22Rv1 (cell line): ENCODE data around the gene ABL1.

Experiments used
- H3K27ac ChIP-seq: fragments of 450-650 bp; 2 replicates; pipeline ENCODE4 v1.5.1; 2017
- ZFX ChIP-seq: fragments of 450-650 bp; IDR thresholded peaks from 2 replicates; pipeline ENCODE4 v1.6.1; 2017; ENCODE audit warnings: antibody characterized with exemption, borderline replicate concordance
- TF ChIP-seq, protein P1 (sequence below): fragments of 450-650 bp; IDR thresholded peaks from 2 replicates; pipeline ENCODE4 v1.5.1; 2017; ENCODE audit warnings: mild to moderate bottlenecking

Gene ABL1

DNA sequence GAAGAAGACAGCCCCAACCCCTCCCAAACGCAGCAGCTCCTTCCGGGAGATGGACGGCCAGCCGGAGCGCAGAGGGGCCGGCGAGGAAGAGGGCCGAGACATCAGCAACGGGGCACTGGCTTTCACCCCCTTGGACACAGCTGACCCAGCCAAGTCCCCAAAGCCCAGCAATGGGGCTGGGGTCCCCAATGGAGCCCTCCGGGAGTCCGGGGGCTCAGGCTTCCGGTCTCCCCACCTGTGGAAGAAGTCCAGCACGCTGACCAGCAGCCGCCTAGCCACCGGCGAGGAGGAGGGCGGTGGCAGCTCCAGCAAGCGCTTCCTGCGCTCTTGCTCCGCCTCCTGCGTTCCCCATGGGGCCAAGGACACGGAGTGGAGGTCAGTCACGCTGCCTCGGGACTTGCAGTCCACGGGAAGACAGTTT lies 49.1 kb downstream of the ABL1 start:
- TF ChIP-seq, protein P1, sequence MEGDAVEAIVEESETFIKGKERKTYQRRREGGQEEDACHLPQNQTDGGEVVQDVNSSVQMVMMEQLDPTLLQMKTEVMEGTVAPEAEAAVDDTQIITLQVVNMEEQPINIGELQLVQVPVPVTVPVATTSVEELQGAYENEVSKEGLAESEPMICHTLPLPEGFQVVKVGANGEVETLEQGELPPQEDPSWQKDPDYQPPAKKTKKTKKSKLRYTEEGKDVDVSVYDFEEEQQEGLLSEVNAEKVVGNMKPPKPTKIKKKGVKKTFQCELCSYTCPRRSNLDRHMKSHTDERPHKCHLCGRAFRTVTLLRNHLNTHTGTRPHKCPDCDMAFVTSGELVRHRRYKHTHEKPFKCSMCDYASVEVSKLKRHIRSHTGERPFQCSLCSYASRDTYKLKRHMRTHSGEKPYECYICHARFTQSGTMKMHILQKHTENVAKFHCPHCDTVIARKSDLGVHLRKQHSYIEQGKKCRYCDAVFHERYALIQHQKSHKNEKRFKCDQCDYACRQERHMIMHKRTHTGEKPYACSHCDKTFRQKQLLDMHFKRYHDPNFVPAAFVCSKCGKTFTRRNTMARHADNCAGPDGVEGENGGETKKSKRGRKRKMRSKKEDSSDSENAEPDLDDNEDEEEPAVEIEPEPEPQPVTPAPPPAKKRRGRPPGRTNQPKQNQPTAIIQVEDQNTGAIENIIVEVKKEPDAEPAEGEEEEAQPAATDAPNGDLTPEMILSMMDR = no peak
- TF ChIP-seq ZFX = no peak

DNA sequence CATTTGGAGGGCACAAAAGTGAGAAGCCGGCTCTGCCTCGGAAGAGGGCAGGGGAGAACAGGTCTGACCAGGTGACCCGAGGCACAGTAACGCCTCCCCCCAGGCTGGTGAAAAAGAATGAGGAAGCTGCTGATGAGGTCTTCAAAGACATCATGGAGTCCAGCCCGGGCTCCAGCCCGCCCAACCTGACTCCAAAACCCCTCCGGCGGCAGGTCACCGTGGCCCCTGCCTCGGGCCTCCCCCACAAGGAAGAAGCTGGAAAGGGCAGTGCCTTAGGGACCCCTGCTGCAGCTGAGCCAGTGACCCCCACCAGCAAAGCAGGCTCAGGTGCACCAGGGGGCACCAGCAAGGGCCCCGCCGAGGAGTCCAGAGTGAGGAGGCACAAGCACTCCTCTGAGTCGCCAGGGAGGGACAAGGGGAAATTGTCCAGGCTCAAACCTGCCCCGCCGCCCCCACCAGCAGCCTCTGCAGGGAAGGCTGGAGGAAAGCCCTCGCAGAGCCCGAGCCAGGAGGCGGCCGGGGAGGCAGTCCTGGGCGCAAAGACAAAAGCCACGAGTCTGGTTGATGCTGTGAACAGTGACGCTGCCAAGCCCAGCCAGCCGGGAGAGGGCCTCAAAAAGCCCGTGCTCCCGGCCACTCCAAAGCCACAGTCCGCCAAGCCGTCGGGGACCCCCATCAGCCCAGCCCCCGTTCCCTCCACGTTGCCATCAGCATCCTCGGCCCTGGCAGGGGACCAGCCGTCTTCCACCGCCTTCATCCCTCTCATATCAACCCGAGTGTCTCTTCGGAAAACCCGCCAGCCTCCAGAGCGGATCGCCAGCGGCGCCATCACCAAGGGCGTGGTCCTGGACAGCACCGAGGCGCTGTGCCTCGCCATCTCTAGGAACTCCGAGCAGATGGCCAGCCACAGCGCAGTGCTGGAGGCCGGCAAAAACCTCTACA lies 49.8 kb downstream of the ABL1 start:
- no peak for TF ChIP-seq ZFX
- TF ChIP-seq, protein P1 = no peak
- H3K27ac ChIP-seq = no peak overlapping the region

More for the DNA sequence above, 49.1 kb downstream of the ABL1 start:
- no peak overlapping the region for H3K27ac ChIP-seq

DNA sequence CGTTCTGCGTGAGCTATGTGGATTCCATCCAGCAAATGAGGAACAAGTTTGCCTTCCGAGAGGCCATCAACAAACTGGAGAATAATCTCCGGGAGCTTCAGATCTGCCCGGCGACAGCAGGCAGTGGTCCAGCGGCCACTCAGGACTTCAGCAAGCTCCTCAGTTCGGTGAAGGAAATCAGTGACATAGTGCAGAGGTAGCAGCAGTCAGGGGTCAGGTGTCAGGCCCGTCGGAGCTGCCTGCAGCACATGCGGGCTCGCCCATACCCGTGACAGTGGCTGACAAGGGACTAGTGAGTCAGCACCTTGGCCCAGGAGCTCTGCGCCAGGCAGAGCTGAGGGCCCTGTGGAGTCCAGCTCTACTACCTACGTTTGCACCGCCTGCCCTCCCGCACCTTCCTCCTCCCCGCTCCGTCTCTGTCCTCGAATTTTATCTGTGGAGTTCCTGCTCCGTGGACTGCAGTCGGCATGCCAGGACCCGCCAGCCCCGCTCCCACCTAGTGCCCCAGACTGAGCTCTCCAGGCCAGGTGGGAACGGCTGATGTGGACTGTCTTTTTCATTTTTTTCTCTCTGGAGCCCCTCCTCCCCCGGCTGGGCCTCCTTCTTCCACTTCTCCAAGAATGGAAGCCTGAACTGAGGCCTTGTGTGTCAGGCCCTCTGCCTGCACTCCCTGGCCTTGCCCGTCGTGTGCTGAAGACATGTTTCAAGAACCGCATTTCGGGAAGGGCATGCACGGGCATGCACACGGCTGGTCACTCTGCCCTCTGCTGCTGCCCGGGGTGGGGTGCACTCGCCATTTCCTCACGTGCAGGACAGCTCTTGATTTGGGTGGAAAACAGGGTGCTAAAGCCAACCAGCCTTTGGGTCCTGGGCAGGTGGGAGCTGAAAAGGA lies 50.7 kb downstream of the ABL1 start:
- H3K27ac ChIP-seq = no peak overlapping the region

DNA sequence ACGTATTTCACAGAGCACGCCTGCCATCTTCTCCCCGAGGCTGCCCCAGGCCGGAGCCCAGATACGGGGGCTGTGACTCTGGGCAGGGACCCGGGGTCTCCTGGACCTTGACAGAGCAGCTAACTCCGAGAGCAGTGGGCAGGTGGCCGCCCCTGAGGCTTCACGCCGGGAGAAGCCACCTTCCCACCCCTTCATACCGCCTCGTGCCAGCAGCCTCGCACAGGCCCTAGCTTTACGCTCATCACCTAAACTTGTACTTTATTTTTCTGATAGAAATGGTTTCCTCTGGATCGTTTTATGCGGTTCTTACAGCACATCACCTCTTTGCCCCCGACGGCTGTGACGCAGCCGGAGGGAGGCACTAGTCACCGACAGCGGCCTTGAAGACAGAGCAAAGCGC lies 51.9 kb downstream of the ABL1 start:
- TF ChIP-seq, protein P1 = no peak
- TF ChIP-seq ZFX = no peak
- H3K27ac ChIP-seq = no peak overlapping the region

More for the DNA sequence above, 50.7 kb downstream of the ABL1 start:
- TF ChIP-seq, protein P1 = no peak
- TF ChIP-seq ZFX = no peak

DNA sequence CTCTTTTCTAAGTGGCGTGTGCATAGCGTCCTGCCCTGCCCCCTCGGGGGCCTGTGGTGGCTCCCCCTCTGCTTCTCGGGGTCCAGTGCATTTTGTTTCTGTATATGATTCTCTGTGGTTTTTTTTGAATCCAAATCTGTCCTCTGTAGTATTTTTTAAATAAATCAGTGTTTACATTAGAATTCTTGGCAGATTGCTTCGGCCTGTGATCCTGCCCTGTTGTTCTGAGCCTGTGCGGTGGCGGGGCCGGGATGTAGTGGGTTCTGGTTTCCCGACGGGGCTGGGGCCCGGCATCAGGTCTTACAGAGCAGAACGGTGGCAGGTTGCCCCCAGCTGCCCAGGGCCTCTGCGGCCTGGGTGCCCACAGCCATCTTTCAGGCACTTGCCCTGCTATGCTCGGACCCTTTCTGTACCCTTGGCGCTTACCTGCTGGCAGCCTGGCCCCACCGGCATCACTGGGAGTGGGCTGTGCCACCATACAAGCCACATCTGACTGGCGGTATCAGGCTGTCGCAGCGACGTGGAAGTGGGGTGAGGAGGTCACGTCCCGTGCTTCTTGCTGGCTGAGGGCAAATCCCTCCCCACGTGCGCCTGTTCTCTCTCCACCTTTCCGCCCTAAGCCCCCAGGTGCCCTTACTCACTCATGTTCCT lies 52.6 kb downstream of the ABL1 start:
- TF ChIP-seq, protein P1 = no peak
- TF ChIP-seq ZFX = no peak
- H3K27ac ChIP-seq = no peak overlapping the region

DNA sequence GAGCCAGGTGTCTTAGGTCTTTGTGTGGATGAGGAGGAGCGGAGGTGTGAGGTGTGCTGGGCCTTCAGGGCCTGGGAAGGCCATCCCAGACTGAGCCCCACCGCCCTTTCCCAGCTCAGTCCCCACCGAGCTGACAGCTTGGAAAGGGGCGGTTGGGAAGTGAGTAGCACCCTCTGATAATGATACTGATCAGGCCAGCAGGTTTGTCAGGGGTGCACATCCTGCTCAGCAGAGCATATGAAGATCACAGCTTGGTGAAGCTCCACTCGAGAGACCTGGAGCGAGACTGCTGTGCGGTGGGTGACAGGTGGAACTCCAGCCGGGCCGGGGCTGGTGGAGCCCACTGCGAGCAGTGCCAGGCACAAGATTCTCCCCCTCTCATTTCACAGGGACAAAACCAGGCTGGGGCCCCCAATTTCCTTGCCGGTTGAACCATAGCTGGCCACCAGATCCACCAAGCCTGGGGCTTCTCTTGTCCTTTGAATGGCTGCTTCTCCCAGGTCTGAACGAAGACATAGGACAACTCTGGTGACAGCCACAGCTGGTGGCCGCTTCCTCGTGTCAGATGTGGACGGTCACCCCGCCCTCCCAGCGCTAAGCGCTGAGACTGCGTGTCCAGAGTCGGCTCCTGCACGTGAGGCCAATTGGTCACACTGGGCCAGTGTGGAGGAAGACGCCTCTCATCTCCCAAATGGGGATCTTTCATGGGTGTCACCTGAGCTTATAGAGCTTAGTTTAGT lies 53.3 kb downstream of the ABL1 start:
- no peak overlapping the region for H3K27ac ChIP-seq
- no peak for TF ChIP-seq ZFX
- TF ChIP-seq, protein P1 = no peak
